ENCODE measurements around the gene PHTF2.

GRCh38 chr7:78006063-78006755, 207.6 kb downstream of the PHTF2 start:
- TF ChIP-seq, protein P1, sequence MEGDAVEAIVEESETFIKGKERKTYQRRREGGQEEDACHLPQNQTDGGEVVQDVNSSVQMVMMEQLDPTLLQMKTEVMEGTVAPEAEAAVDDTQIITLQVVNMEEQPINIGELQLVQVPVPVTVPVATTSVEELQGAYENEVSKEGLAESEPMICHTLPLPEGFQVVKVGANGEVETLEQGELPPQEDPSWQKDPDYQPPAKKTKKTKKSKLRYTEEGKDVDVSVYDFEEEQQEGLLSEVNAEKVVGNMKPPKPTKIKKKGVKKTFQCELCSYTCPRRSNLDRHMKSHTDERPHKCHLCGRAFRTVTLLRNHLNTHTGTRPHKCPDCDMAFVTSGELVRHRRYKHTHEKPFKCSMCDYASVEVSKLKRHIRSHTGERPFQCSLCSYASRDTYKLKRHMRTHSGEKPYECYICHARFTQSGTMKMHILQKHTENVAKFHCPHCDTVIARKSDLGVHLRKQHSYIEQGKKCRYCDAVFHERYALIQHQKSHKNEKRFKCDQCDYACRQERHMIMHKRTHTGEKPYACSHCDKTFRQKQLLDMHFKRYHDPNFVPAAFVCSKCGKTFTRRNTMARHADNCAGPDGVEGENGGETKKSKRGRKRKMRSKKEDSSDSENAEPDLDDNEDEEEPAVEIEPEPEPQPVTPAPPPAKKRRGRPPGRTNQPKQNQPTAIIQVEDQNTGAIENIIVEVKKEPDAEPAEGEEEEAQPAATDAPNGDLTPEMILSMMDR (optimal IDR thresholded peaks at IDR 0.05 in 1 of 3, IDR thresholded peaks at IDR 0.05 in 1 of 3, conservative IDR thresholded peaks at IDR 0.05 in 1 of 3; ENCODE audit: extremely low read depth in 1 of 3, insufficient read depth in 2 of 3, low read length in 3 of 3) = no peak
- no peak for TF ChIP-seq EZH2 (IDR thresholded peaks at IDR 0.05; ENCODE audit: low read length)
